HG03095 (cell line): ENCODE results near the gene TRABD2B.

Experiments
- ATAC-seq: cut with Tn5 transposase; IDR thresholded peaks from one replicate; pipeline ENCODE4 v1.9.1; 2021; ENCODE audit warnings: moderate library complexity; ENCODE audit not compliant: unreplicated experiment

TRABD2B gene

DNA sequence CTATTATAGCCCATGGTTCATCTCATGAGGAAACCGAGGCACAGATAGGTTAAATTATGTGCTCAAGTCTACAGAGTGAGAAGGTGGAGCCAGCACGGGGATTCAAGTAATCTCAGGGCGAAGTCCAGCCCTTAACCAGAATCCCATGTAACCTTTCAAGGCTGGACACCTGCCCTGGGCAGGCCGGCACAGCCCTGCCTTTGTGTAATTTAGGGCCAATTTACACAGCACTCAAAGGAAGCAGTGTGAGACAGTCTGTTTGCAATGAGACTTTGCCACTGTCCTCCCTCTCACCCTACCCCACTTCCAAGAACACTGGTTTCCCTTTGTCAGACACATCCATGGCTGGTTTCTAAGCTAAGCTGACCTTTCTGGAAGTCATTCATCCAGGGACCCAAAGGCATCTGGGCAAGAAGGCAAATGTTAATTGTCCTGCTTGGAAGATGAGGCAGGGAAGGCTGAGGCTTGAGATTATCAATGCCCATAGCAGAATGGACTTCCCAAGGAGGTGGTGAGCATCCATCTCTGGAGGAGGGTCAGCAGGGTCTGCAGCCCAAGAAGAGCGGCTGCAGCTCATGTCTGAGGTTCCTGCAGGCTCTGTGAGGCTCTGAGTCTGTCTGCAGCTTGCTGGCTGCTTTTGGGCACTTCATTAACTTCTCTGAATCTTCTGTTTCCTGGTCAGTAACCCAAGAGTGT, 159.2 kb downstream of the TRABD2B start:
- ATAC-seq = no peak

DNA sequence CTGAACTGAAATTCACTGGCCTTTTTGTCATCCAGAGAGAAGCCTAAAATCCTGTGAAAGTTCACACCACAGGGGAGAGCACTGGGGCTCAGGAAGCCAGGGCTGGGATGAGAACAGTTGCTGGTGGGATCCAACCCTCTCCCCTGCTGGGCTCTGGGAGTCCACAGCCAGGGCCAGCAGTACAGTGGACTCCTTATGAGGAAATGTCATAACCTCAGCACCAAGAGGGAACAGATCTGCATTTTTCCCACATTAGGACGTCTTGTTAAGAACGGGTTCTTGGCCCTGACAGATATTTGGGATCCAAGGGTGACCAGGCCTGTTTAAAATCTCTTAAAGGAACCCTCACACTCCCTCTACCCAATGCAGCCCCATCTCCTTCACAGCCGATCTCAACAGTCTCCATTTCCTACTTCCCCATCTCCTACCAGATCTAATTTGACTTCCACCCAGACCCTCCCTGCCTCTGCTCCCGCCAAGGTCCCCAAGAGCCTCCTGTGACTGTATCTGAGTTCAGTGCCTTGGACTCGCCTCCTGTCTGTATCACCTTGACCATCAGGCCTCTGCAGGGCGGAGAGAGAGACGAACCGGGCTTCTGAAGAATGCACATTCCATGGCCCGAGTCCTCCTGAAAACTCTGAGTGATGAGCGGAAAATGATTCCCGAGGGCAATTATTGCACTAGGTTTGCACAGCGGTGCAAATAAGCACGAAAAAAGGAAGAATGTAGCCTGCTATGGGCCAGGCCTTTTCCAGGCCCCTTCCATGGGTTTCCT, 159.9 kb downstream of the TRABD2B start:
- no peak for ATAC-seq

DNA sequence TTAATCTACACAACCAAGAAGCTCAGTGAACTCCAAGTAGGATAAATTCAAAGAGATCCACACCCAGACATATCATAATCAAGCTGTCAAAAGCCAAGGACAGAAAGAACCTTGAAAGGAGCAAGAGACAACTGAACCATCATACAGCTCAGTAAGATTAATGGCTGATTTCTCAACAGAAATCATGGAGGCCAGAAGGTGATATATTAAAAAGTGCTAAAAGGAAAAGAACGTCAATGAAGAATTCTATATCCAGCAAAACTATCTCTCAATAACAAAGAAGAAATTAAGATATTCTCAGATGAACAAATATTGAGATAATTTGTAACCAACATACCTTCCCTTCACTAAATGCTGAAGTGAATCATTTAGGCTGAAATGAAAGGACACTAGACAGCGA, 161.8 kb downstream of the TRABD2B start:
- ATAC-seq = no peak

DNA sequence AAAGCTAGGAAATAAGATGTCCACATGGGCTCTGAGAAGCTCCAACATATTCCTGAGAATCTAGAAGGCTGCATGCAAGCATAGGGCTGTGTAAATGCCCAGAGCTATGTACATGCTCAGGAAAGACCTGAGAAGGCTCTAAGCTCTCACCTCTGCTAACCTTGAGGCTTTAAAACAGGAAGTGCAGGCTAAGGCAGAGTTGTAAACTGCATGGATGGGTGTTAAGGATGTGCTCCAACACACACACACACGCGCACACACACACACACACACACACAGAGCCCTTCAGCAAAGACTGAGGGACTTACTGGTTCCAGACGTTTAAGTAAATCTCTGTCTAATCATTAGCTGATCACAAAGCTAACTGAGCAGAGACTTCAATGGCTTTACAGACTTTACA, 162.9 kb downstream of the TRABD2B start:
- ATAC-seq = no peak

DNA sequence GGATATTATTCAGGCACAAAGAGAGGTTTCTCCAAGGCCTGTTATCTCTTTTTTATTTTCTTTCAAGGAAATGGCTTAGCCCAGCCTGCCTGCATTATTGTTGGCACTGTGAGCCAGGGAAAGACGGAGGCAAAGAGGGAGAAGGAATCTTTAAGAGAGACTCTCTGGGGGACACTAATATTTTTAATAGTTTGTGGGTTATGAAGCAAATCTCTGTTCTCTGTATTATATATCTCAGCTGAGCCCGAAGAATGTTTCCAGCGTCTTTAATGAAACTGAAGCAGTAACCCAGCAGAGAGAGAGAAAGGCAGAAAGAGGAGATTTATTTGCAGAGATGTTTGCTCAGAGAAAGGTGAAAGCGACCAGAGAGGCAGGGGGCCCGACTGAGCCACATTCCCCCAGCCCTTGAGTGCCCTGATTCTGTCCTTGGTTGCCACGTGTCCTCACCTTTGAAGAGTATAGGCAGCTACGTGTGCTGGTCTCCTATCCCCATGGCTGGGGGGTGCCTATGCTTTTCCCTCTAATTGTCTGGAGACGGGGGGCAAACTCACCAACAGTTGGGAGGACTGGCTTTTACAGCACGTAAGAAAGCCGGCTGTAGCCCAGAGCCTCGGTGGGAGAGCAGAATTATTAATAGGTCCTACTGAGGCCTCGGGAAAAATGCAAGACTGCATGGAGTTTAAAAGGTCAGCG, 166.4 kb downstream of the TRABD2B start:
- ATAC-seq = no peak

DNA sequence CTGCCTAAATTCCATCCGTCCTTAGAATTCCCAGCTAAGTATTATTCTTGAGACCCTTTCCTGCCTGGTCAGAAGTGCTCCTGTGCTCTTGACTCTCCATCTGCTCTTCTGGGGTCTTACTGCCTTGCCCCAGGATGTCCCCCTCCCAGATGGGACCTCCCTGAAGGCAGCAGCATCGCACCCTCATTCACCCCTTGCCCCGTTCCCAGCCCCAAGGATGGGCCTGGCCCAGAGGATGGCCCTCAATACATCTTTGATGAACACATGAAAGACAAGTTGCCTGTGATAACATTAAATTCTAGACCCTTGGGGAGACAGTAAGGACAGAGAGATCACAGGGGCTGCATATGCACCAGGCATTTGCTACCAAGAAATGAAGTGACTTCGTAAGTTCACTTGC, 167.2 kb downstream of the TRABD2B start:
- ATAC-seq = no peak

DNA sequence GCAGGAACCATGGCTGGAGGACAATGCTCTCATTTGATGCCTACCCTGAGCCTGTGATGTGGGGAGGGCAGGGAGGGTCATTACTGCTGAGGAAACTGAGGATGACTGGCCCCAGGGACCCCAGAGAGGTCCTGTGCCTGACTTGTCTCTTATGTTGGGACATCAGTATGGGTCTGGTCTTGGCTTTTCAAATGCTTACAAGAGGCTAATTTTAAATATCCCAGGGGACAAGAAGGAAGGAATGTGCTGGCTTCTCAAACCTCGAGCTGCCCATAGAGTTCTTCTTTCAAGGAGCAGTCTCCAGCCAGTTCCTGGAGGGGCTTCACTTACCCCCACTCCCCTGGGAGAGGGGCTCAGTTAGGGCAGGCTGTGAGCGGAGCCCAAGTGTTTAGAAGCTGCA, 168.2 kb downstream of the TRABD2B start:
- no peak for ATAC-seq

DNA sequence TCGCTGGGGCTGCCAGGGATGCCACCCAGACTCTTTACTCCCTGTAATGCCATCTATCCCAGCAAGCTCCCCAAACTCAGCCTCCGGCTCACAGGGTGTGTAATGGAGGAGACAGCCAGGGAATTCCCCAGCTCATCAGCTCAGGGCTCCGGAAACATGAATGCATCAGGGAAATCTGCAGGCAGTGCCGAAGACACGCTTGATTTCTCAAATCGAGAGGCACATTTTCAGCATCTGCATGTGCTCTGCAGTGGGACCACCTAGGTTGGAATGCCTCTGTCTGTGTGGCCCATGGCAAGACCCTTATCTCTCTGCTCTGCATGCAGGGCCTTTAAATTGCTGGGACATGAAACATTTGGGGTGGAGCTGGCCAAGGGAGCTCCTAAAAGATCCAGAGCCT, 170.1 kb downstream of the TRABD2B start:
- ATAC-seq = no peak

DNA sequence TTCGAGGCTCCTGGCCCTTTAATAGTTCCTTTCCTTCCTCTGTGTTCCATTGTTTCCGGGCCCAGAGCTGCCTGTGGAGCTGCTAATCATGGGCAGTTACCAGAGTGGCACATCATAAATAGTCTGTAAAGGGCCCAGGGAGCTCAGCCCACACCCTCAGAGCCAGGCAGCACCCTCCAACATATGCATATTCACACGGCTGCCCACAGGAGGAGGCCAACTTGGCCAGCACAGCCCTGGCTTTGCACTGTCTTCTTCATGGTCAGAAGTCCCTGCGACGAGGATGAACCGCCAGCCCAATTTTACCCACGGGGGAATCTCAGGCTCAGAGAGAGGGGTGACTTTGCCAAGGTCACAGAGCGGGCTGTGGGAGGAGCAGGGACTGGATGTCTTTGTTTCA, 172.5 kb downstream of the TRABD2B start:
- no peak for ATAC-seq

DNA sequence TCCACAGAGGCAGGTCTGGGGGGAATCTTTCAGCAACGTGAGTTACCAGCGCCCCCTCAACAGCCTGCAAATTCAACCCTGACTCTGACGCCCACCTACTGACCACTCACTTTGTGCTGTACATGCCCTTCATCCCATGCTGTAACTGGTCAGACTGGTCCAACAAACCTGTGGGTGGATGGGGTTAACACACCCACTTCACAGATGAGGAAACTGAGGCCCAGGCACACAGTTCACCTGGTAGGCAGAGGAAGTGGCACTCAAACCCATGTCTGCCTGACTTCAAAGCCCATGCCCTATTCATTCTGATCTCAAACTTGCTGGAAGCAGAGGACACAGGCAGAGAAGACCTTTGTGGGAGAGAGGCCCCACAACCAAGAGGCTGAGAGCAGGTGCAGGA, 172.9 kb downstream of the TRABD2B start:
- no peak for ATAC-seq

DNA sequence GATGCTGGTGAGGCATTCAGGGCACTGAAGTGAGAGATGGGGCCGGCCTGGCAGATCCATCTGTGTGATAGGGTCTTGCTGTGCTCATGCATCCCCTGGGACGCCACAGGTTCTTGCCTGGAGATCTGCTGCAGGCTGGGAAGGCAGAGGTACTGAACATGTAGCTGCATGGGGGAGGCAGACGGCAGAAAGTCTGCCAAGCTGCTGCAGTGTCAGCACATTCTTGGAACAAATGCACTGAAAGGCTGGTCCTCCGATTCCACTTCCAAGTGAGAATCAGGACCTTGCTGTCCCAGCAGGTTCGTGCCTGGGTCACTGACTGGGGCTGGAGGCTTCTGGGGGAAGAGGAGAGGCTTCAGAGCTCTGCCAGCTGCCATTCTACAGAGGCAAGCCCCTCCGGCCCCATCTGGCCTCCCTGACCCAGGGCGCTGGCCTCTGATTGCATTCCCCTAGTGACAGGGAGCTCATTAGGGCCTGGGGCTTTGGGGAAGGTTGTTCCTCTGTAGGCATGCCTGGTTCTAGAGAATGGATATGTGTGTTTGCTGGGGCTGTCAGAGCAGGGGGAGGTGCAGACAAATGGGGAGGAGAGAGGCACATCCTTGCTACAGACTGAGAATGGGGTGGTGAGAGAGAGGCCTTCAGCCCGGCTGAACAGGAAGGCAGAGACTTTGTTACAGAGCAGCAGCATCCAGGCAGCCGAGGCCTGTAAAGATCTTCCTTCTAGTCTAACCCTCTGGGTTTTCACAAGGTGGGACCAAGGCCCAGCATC, 174.0 kb downstream of the TRABD2B start:
- ATAC-seq = no peak

DNA sequence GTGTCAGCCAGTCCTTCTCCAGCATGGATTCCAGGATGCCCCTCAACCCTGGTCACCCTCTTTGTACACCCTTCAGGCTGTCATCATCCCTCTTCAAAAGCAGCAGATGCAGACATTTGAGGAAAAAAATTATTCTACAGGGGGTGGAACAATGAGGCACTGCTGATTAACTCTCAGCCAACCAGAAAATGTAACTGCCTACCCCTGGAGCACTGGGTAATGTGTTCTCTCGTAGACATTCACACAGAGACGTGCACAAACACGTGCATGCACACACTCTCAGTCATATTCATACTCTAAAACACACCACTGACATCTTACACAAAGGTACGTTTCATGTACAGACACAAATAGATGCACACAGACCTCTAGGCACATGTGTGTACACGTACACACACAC, 175.4 kb downstream of the TRABD2B start:
- ATAC-seq = no peak

DNA sequence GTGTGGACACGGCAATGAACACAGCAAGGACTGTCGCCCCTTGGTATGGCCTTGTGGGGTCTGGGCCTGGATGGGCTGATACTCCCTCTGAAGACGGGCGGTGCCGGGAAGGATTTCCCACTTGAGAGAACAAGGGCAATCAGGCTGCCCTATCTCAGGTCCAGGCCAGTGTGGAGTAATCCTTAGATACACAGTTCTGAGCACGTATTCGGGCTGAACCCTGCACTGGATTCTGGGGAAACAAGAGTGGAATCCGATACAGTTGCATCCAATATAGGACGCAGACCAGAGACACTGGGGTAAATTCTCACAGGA, 177.7 kb downstream of the TRABD2B start:
- no peak for ATAC-seq

DNA sequence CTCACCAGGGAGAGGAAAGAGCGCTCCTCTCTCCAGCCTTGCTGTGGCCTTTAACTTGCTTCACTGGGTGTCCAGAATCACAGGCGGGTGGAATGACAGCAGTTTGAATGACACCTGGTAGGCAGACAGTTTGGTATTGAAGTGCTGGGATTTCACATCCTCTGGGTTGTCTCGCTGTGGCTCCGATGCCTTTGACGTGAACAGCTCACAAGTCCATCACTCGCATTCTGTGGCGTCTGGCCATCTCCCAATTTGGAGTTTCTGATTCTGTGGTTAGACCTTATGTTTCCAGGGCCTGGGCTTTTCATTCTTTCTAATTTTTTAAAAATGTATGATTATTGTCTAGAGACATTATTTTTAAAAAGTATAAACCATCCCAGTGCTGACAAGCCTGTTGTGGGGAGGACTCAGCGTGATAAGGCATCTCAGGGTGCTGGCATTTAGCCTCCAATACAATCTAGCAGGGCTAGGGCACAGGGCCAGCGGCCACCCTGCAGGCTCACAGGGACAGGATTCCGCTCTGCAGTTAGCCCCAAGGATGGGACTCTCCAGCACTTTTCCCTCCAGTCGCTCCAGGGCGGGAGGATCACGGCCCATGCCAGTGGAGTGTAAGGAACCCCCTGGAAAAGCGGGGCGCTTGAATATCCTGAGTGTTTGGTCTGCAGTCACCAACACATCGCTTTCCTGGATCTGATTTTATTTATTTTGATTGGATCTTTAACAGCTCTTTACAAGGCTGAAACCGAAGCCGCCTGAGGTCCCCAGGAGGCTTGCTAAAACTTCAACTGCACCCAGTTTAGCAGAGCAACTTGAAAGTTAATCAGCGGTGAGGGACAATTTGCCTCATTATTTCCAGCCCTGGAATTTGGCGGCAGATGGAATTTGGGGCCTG, 178.3 kb downstream of the TRABD2B start:
- no peak for ATAC-seq

DNA sequence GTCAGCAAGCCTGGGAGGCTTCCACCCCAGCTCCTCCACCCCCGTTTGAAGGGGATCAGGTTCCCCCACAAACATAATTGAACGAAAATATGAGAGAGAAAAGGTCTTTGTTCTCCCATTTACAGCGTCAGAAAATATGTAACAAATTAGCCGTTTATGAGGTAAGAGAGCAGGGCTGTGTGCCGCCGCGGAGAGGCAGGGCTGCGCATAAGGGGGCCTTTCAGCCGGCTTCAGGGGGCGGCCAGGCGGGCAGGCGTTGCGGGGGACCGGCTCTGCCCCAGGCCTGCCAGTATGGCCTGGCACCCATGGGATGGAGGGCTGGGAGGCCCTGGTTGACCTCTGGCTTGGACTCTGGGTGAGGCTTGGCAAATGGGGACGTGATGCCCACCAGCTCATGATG, 179.3 kb downstream of the TRABD2B start:
- no peak for ATAC-seq

DNA sequence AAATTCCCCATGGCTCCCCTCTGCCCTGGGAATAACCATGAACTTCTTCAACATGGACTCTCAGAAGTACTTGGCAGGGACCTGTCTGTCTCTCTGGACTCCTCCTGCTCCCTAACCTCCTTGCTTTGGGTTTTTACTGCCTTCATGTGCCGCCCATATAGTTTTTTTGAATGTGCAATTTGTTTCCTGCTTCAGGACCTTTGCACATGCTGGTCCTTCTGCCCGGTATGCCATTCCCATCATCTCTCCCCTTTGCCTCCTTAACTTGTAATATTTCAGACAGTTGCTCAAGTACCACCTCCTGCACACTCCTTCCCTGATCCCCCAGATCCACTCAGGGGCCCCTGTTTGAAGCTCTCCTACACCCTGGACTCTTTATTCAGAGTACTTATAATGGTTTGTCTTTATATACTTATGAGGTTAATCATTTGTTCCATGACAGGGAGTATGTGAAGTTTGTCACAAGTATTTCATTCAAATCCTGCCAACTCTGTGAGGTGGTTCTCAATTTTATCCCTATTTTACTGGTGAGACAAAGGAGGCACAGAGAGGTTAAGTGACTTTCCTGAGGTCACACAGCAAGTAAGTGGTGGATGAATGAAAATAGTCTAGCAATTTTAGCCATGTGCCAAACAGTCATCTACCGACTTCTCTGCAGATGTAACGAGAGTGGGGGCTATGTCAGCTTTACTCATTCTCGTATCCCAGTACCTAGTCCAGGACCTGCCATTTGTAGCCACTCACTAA, 180.7 kb downstream of the TRABD2B start:
- no peak for ATAC-seq

DNA sequence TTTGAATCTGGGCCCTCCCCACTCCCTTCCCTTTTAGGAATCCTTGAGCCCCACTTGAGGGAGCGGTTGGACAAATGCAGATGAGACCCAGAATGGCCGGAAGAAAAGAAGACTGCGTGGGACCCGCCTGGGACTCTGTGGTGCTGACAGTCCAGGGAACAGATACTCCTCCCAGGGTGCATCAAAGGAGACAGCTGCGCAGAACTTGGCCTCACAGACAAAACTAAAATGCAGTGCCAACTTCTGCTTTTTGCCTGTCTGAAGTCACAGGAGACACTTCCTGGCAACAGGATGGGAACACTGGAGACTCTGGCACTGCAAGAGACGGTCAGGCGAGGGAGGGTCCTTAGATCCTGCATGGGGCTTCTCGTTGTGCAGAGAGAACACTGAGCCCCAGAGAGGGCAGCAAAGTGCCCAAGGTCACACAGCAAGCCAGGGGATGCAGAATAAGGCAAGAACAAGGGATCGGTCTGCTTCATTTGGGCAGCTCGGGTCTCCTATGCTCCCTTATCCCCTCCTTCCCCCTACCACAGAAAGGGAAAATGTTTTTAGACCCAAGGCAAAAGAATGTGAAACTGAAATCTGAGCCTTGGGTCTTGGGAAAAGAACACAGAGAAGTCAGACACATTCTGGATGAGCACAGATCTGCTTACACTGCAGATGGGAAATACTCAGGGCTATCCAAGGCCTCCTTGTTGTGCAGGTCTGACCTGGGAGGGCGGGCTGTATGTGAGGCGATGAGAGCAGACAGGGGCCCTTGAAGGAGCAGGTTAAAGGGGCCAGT, 182.4 kb downstream of the TRABD2B start:
- ATAC-seq = no peak

DNA sequence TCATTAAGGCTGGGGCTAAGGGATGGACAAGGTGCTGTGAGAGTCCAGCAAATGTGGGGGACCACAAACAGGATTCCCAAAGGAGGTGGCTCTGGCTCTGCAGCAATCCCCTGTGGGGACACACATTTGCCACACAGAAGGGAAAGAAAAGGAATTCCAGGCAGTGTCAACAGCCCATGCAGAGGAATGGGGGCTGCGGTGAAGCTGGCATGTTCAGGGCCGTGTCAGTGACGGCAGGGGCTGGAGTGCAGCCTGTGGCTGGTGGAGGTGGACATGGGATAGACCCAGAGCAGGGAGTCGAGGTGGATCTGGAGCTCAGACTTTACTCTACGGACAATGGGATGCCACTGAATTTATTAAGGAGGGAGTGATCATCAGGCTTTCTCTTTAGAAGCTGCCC, 183.2 kb downstream of the TRABD2B start:
- ATAC-seq = no peak

DNA sequence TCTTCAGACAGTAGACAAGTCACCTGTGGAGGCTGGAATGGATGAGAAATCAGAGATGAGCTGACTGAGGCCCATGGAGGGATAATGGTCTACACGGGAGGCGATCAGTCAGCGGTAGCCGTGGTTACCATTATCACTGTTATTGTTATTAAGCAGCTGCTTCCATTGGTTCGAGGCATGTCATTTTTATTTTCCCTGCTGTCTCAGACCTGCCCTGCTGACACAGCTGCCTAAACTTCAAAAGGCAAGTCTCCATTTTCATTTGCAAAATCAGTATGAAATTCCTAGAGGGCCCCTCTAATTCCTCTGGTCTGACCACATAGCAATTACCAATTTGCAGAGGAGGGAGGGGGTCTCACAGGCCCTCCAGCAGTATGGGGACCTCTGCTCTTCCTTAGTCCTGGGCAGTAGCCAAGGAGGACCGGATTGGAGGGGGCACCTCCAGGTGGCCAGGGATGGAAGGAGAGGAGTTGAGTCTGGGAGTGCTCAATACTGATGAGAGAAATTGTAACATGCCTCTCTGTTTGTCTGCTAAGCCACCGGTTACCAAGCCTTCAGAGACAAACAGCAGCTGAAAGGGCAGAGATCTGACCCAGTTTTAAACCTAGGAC, 184.2 kb downstream of the TRABD2B start:
- no peak for ATAC-seq
